ENCODE measurements around the gene PRUNE2. TPM values are rescaled to one million over a fixed set of nuclear protein-coding genes. Genes with fewer than 3 reads are reported as not detected.

PRUNE2 gene
- total RNA-seq, 6 donors from 2014 or later, result 5.6 to 20.4 (median 8.8) TPM

- no peak overlapping the region for H3K27ac ChIP-seq
- peaks cover 0 to 12% (median 10%) of the 10 kb centered on the region in 4 donors for H3K4me1 ChIP-seq
- no peak overlapping the region for H3K4me3 ChIP-seq
- WGBS, 2 donors, result 56 to 64% methylated on average over 3 of the region's 3 CpGs
- DNase-seq (no peak), ATAC-seq (ENCODE audit: low FRiP score in 2 of 2) (no peak)
- no peaks in the 10 kb centered on the region for H3K36me3 ChIP-seq
- TF ChIP-seq CTCF (IDR thresholded peaks at IDR 0.05) (no peak), POLR2AphosphoS5 (IDR thresholded peaks at IDR 0.05) (no peak), POLR2A (IDR thresholded peaks at IDR 0.05) (no peak), EP300 (IDR thresholded peaks at IDR 0.05) (no peak)
- no peaks in the 10 kb centered on the region for H3K9me3 ChIP-seq
- H3K27me3 ChIP-seq, result no peaks in the 10 kb centered on the region
These were observed 217.3 kb downstream of the PRUNE2 start for GRCh38 chr9:76688471-76689238.

GRCh38 chr9:76687861-76688391 lies 218.0 kb downstream of the PRUNE2 start:
- WGBS, 2 donors, result 57 to 72% methylated on average over 4 of the region's 4 CpGs
- no peak overlapping the region for H3K27ac ChIP-seq
- peak; percentile 7 to 87 for ATAC-seq (ENCODE audit: low FRiP score in 2 of 2)
- no peaks in the 10 kb centered on the region for H3K36me3 ChIP-seq
- no peak overlapping the region for H3K4me3 ChIP-seq
- no peak for DNase-seq
- no peaks in the 10 kb centered on the region for H3K9me3 ChIP-seq
- peaks cover 0 to 12% (median 10%) of the 10 kb centered on the region in 4 donors for H3K4me1 ChIP-seq
- no peaks in the 10 kb centered on the region for H3K27me3 ChIP-seq
- TF ChIP-seq POLR2A (IDR thresholded peaks at IDR 0.05) (no peak), CTCF (IDR thresholded peaks at IDR 0.05) (no peak), EP300 (IDR thresholded peaks at IDR 0.05) (no peak), POLR2AphosphoS5 (IDR thresholded peaks at IDR 0.05) (no peak)

GRCh38 chr9:76686756-76687155 lies 219.2 kb downstream of the PRUNE2 start:
- DNase-seq, result no peak
- Histone ChIP-seq H3K4me3 (no peak overlapping the region), H3K27me3 (no peaks in the 10 kb centered on the region), H3K27ac (no peak overlapping the region), H3K36me3 (no peaks in the 10 kb centered on the region), H3K9me3 (no peaks in the 10 kb centered on the region), H3K4me1 (peaks cover 0 to 8% (median 6%) of the 10 kb centered on the region in 4 donors)
- ATAC-seq (ENCODE audit: low FRiP score in 2 of 2), result no peak
- WGBS, 2 donors, result 56 to 70% methylated on average over 4 of the region's 4 CpGs
- TF ChIP-seq POLR2A (IDR thresholded peaks at IDR 0.05) (no peak), CTCF (IDR thresholded peaks at IDR 0.05) (no peak), POLR2AphosphoS5 (IDR thresholded peaks at IDR 0.05) (no peak), EP300 (IDR thresholded peaks at IDR 0.05) (no peak)

- no peak for TF ChIP-seq EP300 (IDR thresholded peaks at IDR 0.05)
- no peak for TF ChIP-seq POLR2A (IDR thresholded peaks at IDR 0.05)
- Histone ChIP-seq H3K4me3 (no peak overlapping the region), H3K36me3 (no peaks in the 10 kb centered on the region), H3K9me3 (no peaks in the 10 kb centered on the region), H3K4me1 (peaks cover 0 to 6% (median 2%) of the 10 kb centered on the region in 4 donors), H3K27ac (no peak overlapping the region), H3K27me3 (no peaks in the 10 kb centered on the region)
- no peak for DNase-seq
- no peak for ATAC-seq (ENCODE audit: low FRiP score in 2 of 2)
- WGBS, 2 donors, result 77 to 81% methylated on average over 5 of the region's 5 CpGs
These were observed 221.7 kb downstream of the PRUNE2 start for GRCh38 chr9:76684213-76684612.

- Histone ChIP-seq H3K27me3 (no peaks in the 10 kb centered on the region), H3K9me3 (no peaks in the 10 kb centered on the region), H3K4me3 (no peak overlapping the region), H3K27ac (no peak overlapping the region), H3K36me3 (no peaks in the 10 kb centered on the region), H3K4me1 (no peaks in the 10 kb centered on the region)
- ATAC-seq (ENCODE audit: low FRiP score in 2 of 2) (no peak), DNase-seq (no peak)
- no peak for TF ChIP-seq EP300 (IDR thresholded peaks at IDR 0.05)
- TF ChIP-seq CTCF (IDR thresholded peaks at IDR 0.05), result no peak
- no peak for TF ChIP-seq POLR2A (IDR thresholded peaks at IDR 0.05)
- no peak for TF ChIP-seq POLR2AphosphoS5 (IDR thresholded peaks at IDR 0.05)
- WGBS, 2 donors, result 68 to 76% methylated on average over 2 of the region's 2 CpGs
These were observed 224.4 kb downstream of the PRUNE2 start for GRCh38 chr9:76681556-76681955.

All from upper lobe of left lung (tissue), 6 donors.